WI38 (cell line): ENCODE data around the gene PTPRG.

Experiments used
- H3K4me3 ChIP-seq: 2 replicates; pipeline ENCODE4 v1.5.1; 2011; ENCODE audit warnings: low read depth, mild to moderate bottlenecking, control low read depth, low read length
- CTCF ChIP-seq: IDR thresholded peaks from 2 replicates; pipeline ENCODE4 v1.5.1; 2012; ENCODE audit warnings: low read depth, mild to moderate bottlenecking, control low read depth, low read length

The PTPRG gene

GRCh38 chr3:61974662-61975061, 413.3 kb downstream of the PTPRG start:
- no peak for TF ChIP-seq CTCF
- no peak overlapping the region for H3K4me3 ChIP-seq

- H3K4me3 ChIP-seq = no peak overlapping the region
- no peak for TF ChIP-seq CTCF
Measured at GRCh38 chr3:61975199-61975598, 413.8 kb downstream of the PTPRG start.

- TF ChIP-seq CTCF = no peak
Measured at GRCh38 chr3:61975936-61976335, 414.6 kb downstream of the PTPRG start.

DNA sequence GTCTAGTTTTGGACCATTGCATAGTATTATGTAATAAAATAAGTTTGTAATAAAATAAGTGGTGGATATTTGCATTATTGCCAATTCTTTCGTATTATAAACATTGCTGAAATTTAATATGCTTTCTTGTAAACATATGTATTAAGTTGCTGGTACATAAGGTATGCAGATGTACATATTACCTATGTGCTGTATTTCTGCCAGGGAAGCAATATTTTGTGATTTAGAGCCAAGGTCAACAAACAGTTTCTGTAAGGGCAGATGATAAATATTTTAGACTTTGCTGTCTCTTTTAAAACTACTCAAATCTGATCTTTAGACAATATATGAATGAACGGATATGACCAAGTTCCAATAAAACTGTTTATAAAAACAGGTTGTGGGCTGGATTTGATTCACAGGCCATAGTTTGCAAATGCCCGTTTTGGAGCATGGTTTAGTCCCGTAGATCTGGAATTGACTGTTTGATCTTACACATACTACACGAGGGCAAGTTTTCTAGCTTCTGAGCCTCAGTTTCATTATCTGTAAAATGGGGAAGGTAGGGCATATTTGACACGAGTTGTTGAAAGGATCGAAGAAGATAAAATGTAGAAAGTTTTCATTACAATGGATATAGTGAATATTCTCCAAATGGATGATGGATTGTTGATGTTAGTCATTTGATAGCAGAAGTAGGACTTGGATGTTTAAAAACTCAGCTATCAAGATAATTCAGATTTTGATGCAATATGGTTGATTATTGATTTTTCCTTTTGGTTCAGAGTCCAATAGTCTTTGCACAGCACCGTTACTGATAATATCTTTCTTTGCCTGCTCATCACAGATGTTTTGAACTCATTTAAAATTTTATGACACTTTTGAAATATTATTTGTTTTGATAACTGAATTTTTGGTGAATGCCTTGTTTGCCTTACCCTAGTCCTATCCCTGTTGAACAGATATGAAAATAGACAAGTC, 417.4 kb downstream of the PTPRG start:
- no peak for TF ChIP-seq CTCF
- H3K4me3 ChIP-seq = no peak overlapping the region

More at GRCh38 chr3:61975936-61976335, 414.6 kb downstream of the PTPRG start:
- H3K4me3 ChIP-seq = no peak overlapping the region

GRCh38 chr3:61979638-61980037, 418.3 kb downstream of the PTPRG start:
- H3K4me3 ChIP-seq = no peak overlapping the region
- TF ChIP-seq CTCF = no peak

GRCh38 chr3:61980041-61980440, 418.7 kb downstream of the PTPRG start:
- H3K4me3 ChIP-seq = no peak overlapping the region
- TF ChIP-seq CTCF = no peak

DNA sequence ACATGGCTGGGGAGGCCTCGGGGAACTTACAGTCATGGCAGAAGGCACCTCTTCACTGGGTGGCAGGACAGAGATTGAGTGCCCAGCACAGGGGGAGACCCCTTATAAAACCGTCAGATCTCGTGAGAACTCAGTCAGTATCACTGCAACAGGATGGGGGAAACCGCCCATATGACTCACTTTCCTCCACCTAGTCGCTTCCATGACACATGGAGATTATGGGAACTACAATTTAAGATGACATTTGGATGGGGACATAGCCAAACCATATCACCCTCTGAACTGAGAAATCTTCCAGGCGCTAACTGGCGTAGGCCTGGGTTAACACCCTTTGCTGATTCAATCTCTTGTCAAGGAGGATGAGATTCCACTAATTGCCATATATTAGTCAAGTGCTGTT, 419.7 kb downstream of the PTPRG start:
- H3K4me3 ChIP-seq = no peak overlapping the region
- no peak for TF ChIP-seq CTCF
